ENCODE measurements around the gene KREMEN1.

Gene KREMEN1

GRCh38 chr22:29165321-29166060 lies 92.7 kb downstream of the KREMEN1 start:
- TF ChIP-seq GATA2 (IDR thresholded peaks at IDR 0.05; ENCODE audit: low read depth, low read length) (no peak), GATA3 (IDR thresholded peaks at IDR 0.05; ENCODE audit: low read depth, low read length) (no peak)

GRCh38 chr22:29166180-29166579 lies 93.3 kb downstream of the KREMEN1 start:
- no peak for TF ChIP-seq GATA3 (IDR thresholded peaks at IDR 0.05; ENCODE audit: low read depth, low read length)
- no peak for TF ChIP-seq GATA2 (IDR thresholded peaks at IDR 0.05; ENCODE audit: low read depth, low read length)

- TF ChIP-seq GATA2 (IDR thresholded peaks at IDR 0.05; ENCODE audit: low read depth, low read length) (no peak), GATA3 (IDR thresholded peaks at IDR 0.05; ENCODE audit: low read depth, low read length) (no peak)
Observed at GRCh38 chr22:29167032-29167911, 94.4 kb downstream of the KREMEN1 start.

GRCh38 chr22:29171721-29172120 lies 98.9 kb downstream of the KREMEN1 start:
- TF ChIP-seq GATA3 (IDR thresholded peaks at IDR 0.05; ENCODE audit: low read depth, low read length): no peak
- TF ChIP-seq GATA2 (IDR thresholded peaks at IDR 0.05; ENCODE audit: low read depth, low read length): no peak

- no peak for TF ChIP-seq GATA2 (IDR thresholded peaks at IDR 0.05; ENCODE audit: low read depth, low read length)
- TF ChIP-seq GATA3 (IDR thresholded peaks at IDR 0.05; ENCODE audit: low read depth, low read length): no peak
Observed at GRCh38 chr22:29172216-29172615, 99.4 kb downstream of the KREMEN1 start.

- TF ChIP-seq GATA3 (IDR thresholded peaks at IDR 0.05; ENCODE audit: low read depth, low read length) (no peak), GATA2 (IDR thresholded peaks at IDR 0.05; ENCODE audit: low read depth, low read length) (no peak)
Observed at GRCh38 chr22:29175312-29175835, 102.5 kb downstream of the KREMEN1 start.

GRCh38 chr22:29183971-29184848 lies 111.4 kb downstream of the KREMEN1 start:
- no peak for TF ChIP-seq GATA3 (IDR thresholded peaks at IDR 0.05; ENCODE audit: low read depth, low read length)
- TF ChIP-seq GATA2 (IDR thresholded peaks at IDR 0.05; ENCODE audit: low read depth, low read length): no peak

- TF ChIP-seq GATA2 (IDR thresholded peaks at IDR 0.05; ENCODE audit: low read depth, low read length) (no peak), GATA3 (IDR thresholded peaks at IDR 0.05; ENCODE audit: low read depth, low read length) (no peak)
Observed at GRCh38 chr22:29184849-29185490, 112.1 kb downstream of the KREMEN1 start.

GRCh38 chr22:29186302-29186701 lies 113.5 kb downstream of the KREMEN1 start:
- TF ChIP-seq GATA3 (IDR thresholded peaks at IDR 0.05; ENCODE audit: low read depth, low read length) (no peak), GATA2 (IDR thresholded peaks at IDR 0.05; ENCODE audit: low read depth, low read length) (no peak)

- no peak for TF ChIP-seq GATA2 (IDR thresholded peaks at IDR 0.05; ENCODE audit: low read depth, low read length)
- TF ChIP-seq GATA3 (IDR thresholded peaks at IDR 0.05; ENCODE audit: low read depth, low read length): no peak
Observed at GRCh38 chr22:29187831-29188230, 115.0 kb downstream of the KREMEN1 start.

GRCh38 chr22:29190051-29190450 lies 117.2 kb downstream of the KREMEN1 start:
- no peak for TF ChIP-seq GATA3 (IDR thresholded peaks at IDR 0.05; ENCODE audit: low read depth, low read length)
- TF ChIP-seq GATA2 (IDR thresholded peaks at IDR 0.05; ENCODE audit: low read depth, low read length): no peak

GRCh38 chr22:29190918-29191317 lies 118.1 kb downstream of the KREMEN1 start:
- TF ChIP-seq GATA3 (IDR thresholded peaks at IDR 0.05; ENCODE audit: low read depth, low read length) (no peak), GATA2 (IDR thresholded peaks at IDR 0.05; ENCODE audit: low read depth, low read length) (no peak)

- TF ChIP-seq GATA2 (IDR thresholded peaks at IDR 0.05; ENCODE audit: low read depth, low read length) (no peak), GATA3 (IDR thresholded peaks at IDR 0.05; ENCODE audit: low read depth, low read length) (no peak)
Observed at GRCh38 chr22:29193021-29193420, 120.2 kb downstream of the KREMEN1 start.

All from SH-SY5Y (cell line).